ENCODE results near the gene PTBP3. TPM values are rescaled to one million over a fixed set of nuclear protein-coding genes. Genes with fewer than 3 reads are reported as not detected.

Gene PTBP3
- polyA plus RNA-seq, 1 donor, result 40.8 TPM

DNA sequence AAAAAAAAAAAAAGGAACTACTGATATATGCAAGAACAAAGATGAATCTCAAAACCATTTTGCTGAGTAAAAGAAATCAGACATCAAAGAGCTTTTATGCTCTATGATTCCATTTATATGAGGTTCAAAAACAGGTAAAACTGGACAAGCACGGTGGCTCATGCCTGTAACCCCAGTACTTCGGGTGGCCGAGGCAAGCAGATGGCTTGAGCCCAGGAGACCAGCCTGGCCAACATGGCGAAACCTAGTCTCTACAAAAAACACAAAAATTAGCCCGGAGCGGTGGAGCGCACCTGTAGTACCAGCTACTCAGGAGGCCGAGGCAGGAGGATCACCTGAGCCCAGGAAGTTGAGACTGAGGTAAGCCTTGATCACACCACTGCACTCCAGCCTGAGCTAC, 7.8 kb downstream of the PTBP3 start:
- Histone ChIP-seq H3K27me3 (ENCODE audit: control insufficient read depth, insufficient read depth, low read length) (no peaks in the 10 kb centered on the region), H3K4me3 (ENCODE audit: low read length) (no peak overlapping the region), H3K27ac (ENCODE audit: low read length) (no peak overlapping the region), H3K4me1 (ENCODE audit: control insufficient read depth, insufficient read depth, low read length) (no peaks in the 10 kb centered on the region), H3K9me3 (ENCODE audit: control insufficient read depth, low read depth, low read length) (peaks cover 14% of the 10 kb centered on the region), H3K36me3 (ENCODE audit: control insufficient read depth, insufficient read depth, low read length) (peaks cover 6% of the 10 kb centered on the region)
- WGBS (ENCODE audit: insufficient coverage, low lambda C conversion rate), result 100% methylated on average over 1 of the region's 8 CpGs
- DNase-seq, result no peak

DNA sequence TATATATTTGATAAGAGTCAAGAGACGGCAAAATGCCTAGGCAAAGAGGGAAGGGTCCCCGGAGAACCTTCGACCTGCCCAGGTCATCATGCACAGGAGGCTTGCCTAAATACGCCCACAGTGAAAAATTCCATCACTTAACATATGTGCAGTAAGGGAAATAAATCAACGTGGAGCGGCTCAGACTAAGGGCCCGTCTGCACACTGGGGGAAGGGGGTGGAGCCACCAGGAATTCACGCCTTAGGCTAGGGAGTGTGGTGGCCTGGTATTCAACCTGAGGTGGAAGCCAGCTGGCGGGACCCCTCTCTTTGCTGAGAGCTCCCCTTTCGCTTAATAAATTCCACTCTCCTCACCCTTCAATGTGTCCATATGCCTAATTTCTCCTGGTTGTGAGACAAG, 8.3 kb downstream of the PTBP3 start:
- H3K27me3 ChIP-seq (ENCODE audit: control insufficient read depth, insufficient read depth, low read length), result no peaks in the 10 kb centered on the region
- 90% methylated on average over 2 of the region's 10 CpGs for WGBS (ENCODE audit: insufficient coverage, low lambda C conversion rate)
- H3K4me3 ChIP-seq (ENCODE audit: low read length), result no peak overlapping the region
- peaks cover 14% of the 10 kb centered on the region for H3K9me3 ChIP-seq (ENCODE audit: control insufficient read depth, low read depth, low read length)
- H3K4me1 ChIP-seq (ENCODE audit: control insufficient read depth, insufficient read depth, low read length), result no peaks in the 10 kb centered on the region
- DNase-seq, result no peak
- H3K27ac ChIP-seq (ENCODE audit: low read length), result no peak overlapping the region
- H3K36me3 ChIP-seq (ENCODE audit: control insufficient read depth, insufficient read depth, low read length), result peaks cover 6% of the 10 kb centered on the region

DNA sequence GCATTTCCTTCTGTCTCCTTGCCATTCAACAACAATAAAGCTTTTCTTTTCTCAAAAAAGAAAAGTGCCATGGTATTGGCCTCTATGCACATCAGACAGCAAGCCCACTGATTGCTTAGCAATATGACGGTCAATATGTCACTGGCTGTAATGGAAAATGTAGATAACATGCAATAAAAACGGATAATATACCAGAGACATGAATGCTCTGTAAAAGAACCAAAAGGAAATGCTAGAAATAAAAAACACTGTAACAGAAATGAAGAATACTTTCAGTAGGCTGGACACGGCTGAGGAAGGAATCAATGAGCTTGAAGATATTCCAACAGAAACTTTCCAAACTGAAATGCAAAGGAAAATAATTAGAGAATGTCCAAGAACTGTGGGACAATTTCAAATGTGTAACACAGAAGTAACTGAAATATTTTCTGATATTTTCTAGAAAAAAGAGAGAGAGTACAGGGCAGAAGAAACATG, 10.0 kb downstream of the PTBP3 start:
- Histone ChIP-seq H3K36me3 (ENCODE audit: control insufficient read depth, insufficient read depth, low read length) (peaks cover 6% of the 10 kb centered on the region), H3K27ac (ENCODE audit: low read length) (no peak overlapping the region), H3K9me3 (ENCODE audit: control insufficient read depth, low read depth, low read length) (peaks cover 14% of the 10 kb centered on the region), H3K27me3 (ENCODE audit: control insufficient read depth, insufficient read depth, low read length) (no peaks in the 10 kb centered on the region), H3K4me3 (ENCODE audit: low read length) (no peak overlapping the region), H3K4me1 (ENCODE audit: control insufficient read depth, insufficient read depth, low read length) (no peaks in the 10 kb centered on the region)
- no peak for DNase-seq
- WGBS (ENCODE audit: insufficient coverage, low lambda C conversion rate), result 94% methylated on average over 3 of the region's 3 CpGs

DNA sequence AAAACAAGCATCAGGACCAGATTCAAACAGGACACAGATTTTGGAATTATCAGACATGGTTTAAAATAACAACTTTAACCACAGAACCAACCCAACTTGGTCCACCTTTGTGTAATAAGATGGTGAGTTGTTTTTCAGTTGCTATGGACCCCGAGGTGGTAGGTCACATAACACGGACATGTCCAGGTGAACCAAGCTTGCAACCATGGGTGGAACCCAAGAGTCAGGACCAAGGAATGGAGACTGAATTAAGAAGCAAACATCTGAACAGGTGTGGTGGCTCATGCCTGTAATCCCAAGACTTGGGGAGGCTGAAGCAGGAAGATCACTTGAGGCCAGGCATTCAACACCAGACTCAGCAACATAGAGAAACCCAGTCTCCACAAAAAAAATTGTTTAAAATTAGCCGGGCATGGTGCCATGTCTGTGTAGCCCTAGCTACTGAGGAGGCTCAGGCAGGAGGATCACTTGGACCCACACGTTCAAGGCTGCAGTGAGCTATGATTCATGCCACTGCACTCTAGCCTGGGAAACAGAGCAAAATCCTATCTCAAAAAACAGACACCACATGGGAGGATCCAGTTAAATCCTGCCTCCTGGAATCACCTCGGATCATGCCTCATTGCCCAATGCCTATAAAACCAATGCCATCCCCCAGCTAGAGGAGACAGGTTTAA, 10.6 kb downstream of the PTBP3 start:
- Histone ChIP-seq H3K4me3 (ENCODE audit: low read length) (no peak overlapping the region), H3K27me3 (ENCODE audit: control insufficient read depth, insufficient read depth, low read length) (no peaks in the 10 kb centered on the region), H3K4me1 (ENCODE audit: control insufficient read depth, insufficient read depth, low read length) (no peaks in the 10 kb centered on the region), H3K9me3 (ENCODE audit: control insufficient read depth, low read depth, low read length) (peaks cover 14% of the 10 kb centered on the region), H3K36me3 (ENCODE audit: control insufficient read depth, insufficient read depth, low read length) (peaks cover 6% of the 10 kb centered on the region), H3K27ac (ENCODE audit: low read length) (no peak overlapping the region)
- no CpG with 5 or more reads among the region's 5 CpGs for WGBS (ENCODE audit: insufficient coverage, low lambda C conversion rate)
- DNase-seq, result no peak

DNA sequence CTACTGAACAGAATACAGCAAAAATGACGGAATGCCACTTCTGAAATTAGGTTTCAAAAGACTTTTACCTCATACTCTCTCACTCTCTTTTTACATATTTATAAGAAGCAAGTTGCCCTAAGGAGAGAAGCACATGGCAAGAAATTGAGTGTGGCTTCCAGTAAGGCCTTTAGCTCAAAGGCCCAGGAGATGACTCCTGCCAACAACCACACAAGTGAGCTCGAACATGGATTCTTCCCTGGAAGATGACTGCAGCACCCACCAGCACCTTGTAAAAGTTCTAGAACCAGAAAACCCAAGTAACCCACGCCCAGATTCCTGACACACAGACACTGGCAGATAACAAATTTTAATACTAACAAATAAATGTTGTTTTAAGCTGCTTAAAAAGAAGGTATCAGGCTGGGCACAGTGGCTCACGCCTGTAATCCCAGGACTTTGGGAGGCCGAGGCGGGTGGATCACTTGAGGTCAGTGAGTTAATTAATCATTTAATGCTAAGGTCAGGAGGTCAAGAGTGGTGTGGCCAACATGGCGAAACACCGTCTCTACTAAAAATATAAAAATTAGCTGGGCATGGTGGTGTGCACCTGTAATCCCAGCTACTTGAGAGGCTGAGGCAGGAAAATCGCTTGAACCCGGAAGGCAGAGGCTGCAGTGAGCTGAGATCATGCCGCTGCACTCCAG, 17.0 kb downstream of the PTBP3 start:
- H3K9me3 ChIP-seq (ENCODE audit: control insufficient read depth, low read depth, low read length), result no peaks in the 10 kb centered on the region
- no peak overlapping the region for H3K27ac ChIP-seq (ENCODE audit: low read length)
- peaks cover 3% of the 10 kb centered on the region for H3K4me1 ChIP-seq (ENCODE audit: control insufficient read depth, insufficient read depth, low read length)
- no peaks in the 10 kb centered on the region for H3K36me3 ChIP-seq (ENCODE audit: control insufficient read depth, insufficient read depth, low read length)
- H3K4me3 ChIP-seq (ENCODE audit: low read length), result no peak overlapping the region
- WGBS (ENCODE audit: insufficient coverage, low lambda C conversion rate), result 94% methylated on average over 3 of the region's 11 CpGs
- DNase-seq, result no peak
- no peaks in the 10 kb centered on the region for H3K27me3 ChIP-seq (ENCODE audit: control insufficient read depth, insufficient read depth, low read length)

DNA sequence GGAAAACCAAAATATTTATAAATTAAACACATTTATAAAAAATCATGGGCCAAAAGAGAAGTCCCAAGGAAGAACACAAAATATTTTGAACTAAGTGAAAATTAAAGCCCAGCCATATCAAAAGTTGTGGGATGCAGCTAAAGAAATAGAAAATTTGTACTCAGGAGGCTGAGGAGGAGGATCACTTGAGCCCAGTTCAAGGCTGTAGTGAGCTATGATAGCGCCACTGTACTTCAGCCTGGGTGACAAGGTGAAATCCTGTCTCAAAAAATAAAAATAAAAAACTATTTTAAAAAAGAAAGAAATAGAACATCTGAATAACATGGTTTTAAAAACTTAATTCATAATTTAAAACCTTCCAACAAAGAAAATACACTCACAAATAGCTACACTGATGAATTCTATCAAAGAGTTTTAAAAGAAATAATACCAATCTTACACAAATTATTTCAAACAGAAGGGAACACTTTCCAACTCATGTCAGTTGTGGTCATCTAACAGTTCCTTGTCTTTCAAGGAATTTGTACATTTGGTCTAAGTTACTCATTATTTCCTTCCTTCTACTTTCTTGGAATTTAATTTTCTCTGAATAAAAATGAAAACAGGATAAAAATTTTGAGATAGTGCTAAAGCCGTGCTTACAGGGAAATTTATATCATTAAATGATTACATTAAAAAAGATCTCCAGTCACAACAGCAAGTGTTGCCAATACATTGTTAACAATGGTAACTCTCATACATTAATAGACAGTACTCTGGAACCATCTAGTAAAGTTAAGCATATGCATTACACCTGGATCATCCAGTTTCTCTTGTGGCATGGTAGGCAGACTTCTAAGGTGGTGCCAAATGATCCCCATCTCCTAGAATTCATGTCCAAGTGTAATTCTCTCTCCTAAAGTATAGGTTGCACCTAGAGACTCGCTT, 17.8 kb downstream of the PTBP3 start:
- Histone ChIP-seq H3K27ac (ENCODE audit: low read length) (no peak overlapping the region), H3K27me3 (ENCODE audit: control insufficient read depth, insufficient read depth, low read length) (no peaks in the 10 kb centered on the region), H3K4me1 (ENCODE audit: control insufficient read depth, insufficient read depth, low read length) (peaks cover 3% of the 10 kb centered on the region), H3K36me3 (ENCODE audit: control insufficient read depth, insufficient read depth, low read length) (no peaks in the 10 kb centered on the region), H3K9me3 (ENCODE audit: control insufficient read depth, low read depth, low read length) (no peaks in the 10 kb centered on the region), H3K4me3 (ENCODE audit: low read length) (no peak overlapping the region)
- 96% methylated on average over 2 of the region's 3 CpGs for WGBS (ENCODE audit: insufficient coverage, low lambda C conversion rate)
- no peak for DNase-seq

DNA sequence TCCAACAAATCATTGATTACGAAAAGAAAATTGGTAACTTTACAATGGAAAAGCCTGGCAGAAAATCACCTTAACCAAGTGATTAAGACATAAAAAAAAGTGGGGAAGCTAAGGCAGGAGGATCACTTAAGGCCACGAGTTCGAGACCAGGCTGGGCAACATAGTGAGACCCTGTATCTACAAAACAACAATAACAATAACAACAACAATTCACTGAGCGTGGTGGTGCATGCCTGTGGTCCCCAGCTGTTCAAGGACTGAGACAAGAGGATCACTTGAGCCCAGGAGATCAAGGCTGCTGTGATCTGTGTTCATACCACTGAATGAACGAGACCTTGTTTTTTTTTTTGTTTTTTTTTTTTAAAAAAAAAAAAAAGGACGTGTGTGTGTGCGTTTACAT, 21.3 kb downstream of the PTBP3 start:
- H3K4me3 ChIP-seq (ENCODE audit: low read length), result no peak overlapping the region
- WGBS (ENCODE audit: insufficient coverage, low lambda C conversion rate), result 100% methylated on average over 2 of the region's 7 CpGs
- H3K36me3 ChIP-seq (ENCODE audit: control insufficient read depth, insufficient read depth, low read length), result peaks cover 2% of the 10 kb centered on the region
- H3K27ac ChIP-seq (ENCODE audit: low read length), result no peak overlapping the region
- no peak for DNase-seq
- H3K4me1 ChIP-seq (ENCODE audit: control insufficient read depth, insufficient read depth, low read length), result peaks cover 3% of the 10 kb centered on the region
- no peaks in the 10 kb centered on the region for H3K27me3 ChIP-seq (ENCODE audit: control insufficient read depth, insufficient read depth, low read length)
- no peaks in the 10 kb centered on the region for H3K9me3 ChIP-seq (ENCODE audit: control insufficient read depth, low read depth, low read length)

DNA sequence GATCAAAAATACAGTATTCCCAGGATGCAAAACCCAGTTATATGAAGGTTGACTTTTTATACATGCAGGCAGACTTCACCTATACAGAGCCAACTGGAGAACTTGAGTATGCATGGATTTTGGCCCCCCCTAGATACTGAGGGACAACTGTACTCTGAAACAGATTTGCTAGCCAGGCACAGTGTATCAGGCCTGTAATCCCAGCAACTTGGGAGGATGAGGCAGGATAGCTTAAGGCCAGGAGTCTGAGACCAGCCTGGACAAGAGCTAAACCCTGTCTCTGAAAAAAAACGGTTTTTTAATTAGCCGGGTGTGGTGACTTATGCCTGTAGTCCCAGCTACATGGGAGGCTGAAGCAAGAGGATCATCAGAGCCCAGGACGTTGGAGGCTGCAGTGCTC, 21.9 kb downstream of the PTBP3 start:
- WGBS (ENCODE audit: insufficient coverage, low lambda C conversion rate), result no CpG with 5 or more reads among the region's 3 CpGs
- Histone ChIP-seq H3K27ac (ENCODE audit: low read length) (no peak overlapping the region), H3K4me1 (ENCODE audit: control insufficient read depth, insufficient read depth, low read length) (peaks cover 3% of the 10 kb centered on the region), H3K9me3 (ENCODE audit: control insufficient read depth, low read depth, low read length) (no peaks in the 10 kb centered on the region), H3K36me3 (ENCODE audit: control insufficient read depth, insufficient read depth, low read length) (peaks cover 2% of the 10 kb centered on the region), H3K27me3 (ENCODE audit: control insufficient read depth, insufficient read depth, low read length) (no peaks in the 10 kb centered on the region), H3K4me3 (ENCODE audit: low read length) (no peak overlapping the region)
- no peak for DNase-seq

DNA sequence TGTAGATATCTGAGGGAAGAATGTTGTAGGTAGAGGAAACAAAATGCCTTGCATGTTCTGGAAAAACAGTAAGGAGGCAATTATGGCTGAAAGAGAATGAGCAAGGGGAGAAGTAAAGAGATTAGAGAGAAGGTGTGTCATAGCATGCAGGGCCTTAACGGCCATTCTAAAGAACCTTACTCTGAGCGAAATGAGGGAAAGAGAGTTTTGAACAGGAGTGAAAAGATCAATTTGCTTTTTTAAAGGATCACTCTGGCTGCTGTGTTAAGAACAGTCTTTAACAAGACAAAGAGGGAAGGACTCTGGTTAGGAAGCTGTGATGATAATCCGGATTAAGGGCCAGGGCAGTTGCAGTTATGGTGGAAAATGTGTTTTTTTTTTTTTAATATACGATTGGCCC, 22.6 kb downstream of the PTBP3 start:
- H3K36me3 ChIP-seq (ENCODE audit: control insufficient read depth, insufficient read depth, low read length), result peaks cover 2% of the 10 kb centered on the region
- no peaks in the 10 kb centered on the region for H3K27me3 ChIP-seq (ENCODE audit: control insufficient read depth, insufficient read depth, low read length)
- H3K4me3 ChIP-seq (ENCODE audit: low read length), result no peak overlapping the region
- no peaks in the 10 kb centered on the region for H3K9me3 ChIP-seq (ENCODE audit: control insufficient read depth, low read depth, low read length)
- 83% methylated on average over 1 of the region's 4 CpGs for whole genome bisulfite sequencing (ENCODE audit: insufficient coverage, low lambda C conversion rate)
- H3K27ac ChIP-seq (ENCODE audit: low read length), result no peak overlapping the region
- H3K4me1 ChIP-seq (ENCODE audit: control insufficient read depth, insufficient read depth, low read length), result peaks cover 3% of the 10 kb centered on the region
- DNase-seq, result no peak

DNA sequence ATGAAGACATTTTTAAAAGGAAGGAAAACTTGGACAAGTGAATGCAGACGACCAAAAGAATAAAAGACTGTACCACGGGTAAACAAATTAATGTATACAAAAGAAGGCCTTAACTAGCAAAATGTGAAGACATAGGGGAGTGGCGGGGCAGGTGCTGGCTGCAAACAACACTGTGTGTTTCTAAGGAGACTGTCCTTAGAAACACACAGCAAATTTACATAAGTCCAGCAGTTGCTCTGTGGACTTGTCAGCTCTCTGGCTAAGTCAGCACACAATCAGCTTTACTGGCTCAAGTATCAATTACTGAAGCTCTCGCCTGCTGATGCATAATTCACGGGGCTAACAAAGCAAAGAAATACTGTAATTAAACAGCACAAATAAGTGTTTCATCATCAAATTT, 24.8 kb downstream of the PTBP3 start:
- H3K27me3 ChIP-seq (ENCODE audit: control insufficient read depth, insufficient read depth, low read length), result no peaks in the 10 kb centered on the region
- 31% methylated on average over 2 of the region's 5 CpGs for WGBS (ENCODE audit: insufficient coverage, low lambda C conversion rate)
- no peak overlapping the region for H3K4me3 ChIP-seq (ENCODE audit: low read length)
- H3K36me3 ChIP-seq (ENCODE audit: control insufficient read depth, insufficient read depth, low read length), result peaks cover 2% of the 10 kb centered on the region
- no peaks in the 10 kb centered on the region for H3K9me3 ChIP-seq (ENCODE audit: control insufficient read depth, low read depth, low read length)
- H3K4me1 ChIP-seq (ENCODE audit: control insufficient read depth, insufficient read depth, low read length), result peaks cover 6% of the 10 kb centered on the region
- H3K27ac ChIP-seq (ENCODE audit: low read length), result no peak overlapping the region
- DNase-seq, result peak; percentile 45 to 67
